ENCODE results near the gene USP11.
A peak's percentile ranks its signal among the peaks of the same experiment; 100 is the strongest.
"Not testable (repeated sequence)": the region's sequence is repeated elsewhere in the genome, so short reads cannot be mapped to it uniquely, and the experiment has no call there.

The USP11 gene

GRCh38 chrX:47248576-47248975 lies 15.8 kb downstream of the USP11 start:
- no peak for DNase-seq

- no peak for DNase-seq
These were observed 17.2 kb downstream of the USP11 start for GRCh38 chrX:47250017-47250347.

GRCh38 chrX:47257620-47258019 lies 24.8 kb downstream of the USP11 start:
- not testable (repeated sequence) for DNase-seq

- peak; percentile 8 for DNase-seq
These were observed 31.8 kb downstream of the USP11 start for GRCh38 chrX:47264483-47265173.

GRCh38 chrX:47266643-47267042 lies 33.8 kb downstream of the USP11 start:
- no peak for DNase-seq

- DNase-seq: no peak
These were observed 39.2 kb downstream of the USP11 start for GRCh38 chrX:47272013-47272408.

GRCh38 chrX:47273011-47273730 lies 40.4 kb downstream of the USP11 start:
- DNase-seq: no peak

- no peak for DNase-seq
These were observed 45.9 kb downstream of the USP11 start for GRCh38 chrX:47278691-47279090.

GRCh38 chrX:47283015-47283771 lies 50.4 kb downstream of the USP11 start:
- DNase-seq: peak; percentile 7

GRCh38 chrX:47284616-47285015 lies 51.8 kb downstream of the USP11 start:
- not testable (repeated sequence) for DNase-seq

- no peak for DNase-seq
These were observed 53.1 kb downstream of the USP11 start for GRCh38 chrX:47285836-47286320.

GRCh38 chrX:47293106-47293505 lies 60.3 kb downstream of the USP11 start:
- no peak for DNase-seq

- DNase-seq: no peak
These were observed 64.1 kb downstream of the USP11 start for GRCh38 chrX:47296766-47297365.

- no peak for DNase-seq
These were observed 65.1 kb downstream of the USP11 start for GRCh38 chrX:47297874-47298273.

Measured in stimulated activated CD4-positive, alpha-beta T cell treated with anti-CD3 and anti-CD28 coated beads, Interleukin-15, amount 100 ng/mL, for 24 hours (primary cell).